ENCODE results near the gene SLMAP. TPM values are rescaled to one million over a fixed set of nuclear protein-coding genes. Genes with fewer than 3 reads are reported as not detected.

Gene SLMAP
- total RNA-seq, 1 donor from 2014 or later = 52.0 TPM

DNA sequence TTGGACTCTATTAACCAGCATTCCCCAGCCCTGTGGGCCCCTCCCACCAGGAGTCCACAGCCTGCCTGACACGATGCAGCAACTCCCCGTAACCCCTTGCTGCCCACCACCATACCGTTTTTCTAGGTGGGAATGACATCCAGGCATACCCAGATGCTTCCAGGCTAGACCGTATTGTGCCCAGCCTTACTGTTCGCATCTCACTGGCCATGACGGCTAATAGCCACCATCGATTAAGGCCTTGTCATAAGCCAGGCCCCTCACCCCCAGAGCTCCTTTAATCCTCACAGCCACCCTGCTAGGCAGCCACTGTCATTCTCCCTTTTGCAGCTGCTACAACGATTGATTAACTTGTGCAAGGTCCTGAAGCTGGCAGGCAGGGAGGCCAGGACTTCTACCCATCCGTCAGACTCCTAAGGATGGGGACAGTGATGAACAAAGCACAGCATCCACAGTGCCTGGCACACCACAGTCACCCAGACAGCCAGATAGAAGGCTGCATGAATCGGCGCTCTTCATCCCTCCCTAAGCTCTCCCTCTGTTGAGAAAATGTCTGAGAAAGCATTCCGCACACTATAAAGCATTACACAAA, 192.1 kb downstream of the SLMAP start:
- peaks cover 6% of the 10 kb centered on the region for H3K9me3 Mint-ChIP-seq (ENCODE audit: unreplicated experiment)
- peaks cover 2% of the 10 kb centered on the region for H3K27me3 Mint-ChIP-seq (ENCODE audit: unreplicated experiment)
- no peak overlapping the region for H3K4me3 Mint-ChIP-seq (ENCODE audit: unreplicated experiment)
- H3K27ac Mint-ChIP-seq (ENCODE audit: unreplicated experiment) = no peak overlapping the region
- H3K36me3 Mint-ChIP-seq (ENCODE audit: unreplicated experiment) = peaks cover 4% of the 10 kb centered on the region
- peaks cover 6% of the 10 kb centered on the region for H3K4me1 Mint-ChIP-seq (ENCODE audit: low read depth, unreplicated experiment)
- no peak for DNase-seq
- TF ChIP-seq, protein P1, sequence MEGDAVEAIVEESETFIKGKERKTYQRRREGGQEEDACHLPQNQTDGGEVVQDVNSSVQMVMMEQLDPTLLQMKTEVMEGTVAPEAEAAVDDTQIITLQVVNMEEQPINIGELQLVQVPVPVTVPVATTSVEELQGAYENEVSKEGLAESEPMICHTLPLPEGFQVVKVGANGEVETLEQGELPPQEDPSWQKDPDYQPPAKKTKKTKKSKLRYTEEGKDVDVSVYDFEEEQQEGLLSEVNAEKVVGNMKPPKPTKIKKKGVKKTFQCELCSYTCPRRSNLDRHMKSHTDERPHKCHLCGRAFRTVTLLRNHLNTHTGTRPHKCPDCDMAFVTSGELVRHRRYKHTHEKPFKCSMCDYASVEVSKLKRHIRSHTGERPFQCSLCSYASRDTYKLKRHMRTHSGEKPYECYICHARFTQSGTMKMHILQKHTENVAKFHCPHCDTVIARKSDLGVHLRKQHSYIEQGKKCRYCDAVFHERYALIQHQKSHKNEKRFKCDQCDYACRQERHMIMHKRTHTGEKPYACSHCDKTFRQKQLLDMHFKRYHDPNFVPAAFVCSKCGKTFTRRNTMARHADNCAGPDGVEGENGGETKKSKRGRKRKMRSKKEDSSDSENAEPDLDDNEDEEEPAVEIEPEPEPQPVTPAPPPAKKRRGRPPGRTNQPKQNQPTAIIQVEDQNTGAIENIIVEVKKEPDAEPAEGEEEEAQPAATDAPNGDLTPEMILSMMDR (IDR thresholded peaks at IDR 0.05; ENCODE audit: partially characterized antibody, unreplicated experiment) = no peak

DNA sequence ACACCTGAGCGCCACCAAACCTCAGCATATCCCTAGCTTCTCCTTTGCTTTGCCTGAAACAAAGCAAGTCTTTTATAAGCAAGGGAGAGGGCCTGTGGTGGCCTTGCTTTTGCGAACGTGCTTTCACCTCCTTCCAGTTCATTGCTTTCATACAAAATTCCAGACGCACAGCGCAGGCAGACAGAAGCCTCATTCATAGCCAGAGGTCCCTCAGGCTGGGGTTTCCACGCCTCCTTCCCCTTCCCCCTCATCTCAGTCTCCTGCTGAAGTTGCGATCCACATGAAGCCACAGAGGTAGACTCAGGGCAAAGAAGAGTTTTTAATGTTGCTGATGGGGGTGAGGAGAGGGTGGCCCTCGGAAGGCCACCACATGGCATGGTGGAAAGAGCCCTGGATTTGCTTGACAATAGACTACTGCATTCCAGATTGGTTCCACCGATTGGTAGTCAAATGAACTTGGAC, 192.7 kb downstream of the SLMAP start:
- Mint-ChIP-seq H3K27ac (ENCODE audit: unreplicated experiment) (no peak overlapping the region), H3K36me3 (ENCODE audit: unreplicated experiment) (peaks cover 4% of the 10 kb centered on the region), H3K9me3 (ENCODE audit: unreplicated experiment) (peaks cover 6% of the 10 kb centered on the region), H3K27me3 (ENCODE audit: unreplicated experiment) (peaks cover 2% of the 10 kb centered on the region), H3K4me3 (ENCODE audit: unreplicated experiment) (no peak overlapping the region), H3K4me1 (ENCODE audit: low read depth, unreplicated experiment) (peaks cover 6% of the 10 kb centered on the region)
- TF ChIP-seq, protein P1 (IDR thresholded peaks at IDR 0.05; ENCODE audit: partially characterized antibody, unreplicated experiment) = no peak
- no peak for DNase-seq

DNA sequence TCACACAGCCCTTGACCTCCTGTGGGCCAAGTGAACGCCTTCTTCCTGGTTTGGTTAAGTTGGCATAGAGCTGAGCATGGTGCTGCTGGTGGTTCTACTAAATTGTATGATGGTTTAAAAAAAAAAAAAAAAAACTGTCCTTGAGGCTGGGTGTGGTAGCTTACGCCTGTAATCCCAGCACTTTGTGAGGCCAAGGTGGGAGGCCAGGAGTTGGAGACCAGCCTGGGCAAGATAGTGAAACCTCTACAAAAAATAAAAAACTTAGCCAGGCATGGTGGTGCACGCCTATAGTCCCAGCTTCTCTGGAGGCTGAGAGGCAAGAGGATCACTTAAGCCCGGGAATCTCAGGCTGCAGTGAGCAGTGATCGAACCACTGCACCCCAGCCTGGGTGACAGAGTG, 193.2 kb downstream of the SLMAP start:
- TF ChIP-seq, protein P1 (IDR thresholded peaks at IDR 0.05; ENCODE audit: partially characterized antibody, unreplicated experiment) = no peak
- no peak for DNase-seq
- Mint-ChIP-seq H3K4me1 (ENCODE audit: low read depth, unreplicated experiment) (peaks cover 6% of the 10 kb centered on the region), H3K36me3 (ENCODE audit: unreplicated experiment) (peaks cover 4% of the 10 kb centered on the region), H3K9me3 (ENCODE audit: unreplicated experiment) (peaks cover 6% of the 10 kb centered on the region), H3K4me3 (ENCODE audit: unreplicated experiment) (no peak overlapping the region), H3K27me3 (ENCODE audit: unreplicated experiment) (peaks cover 5% of the 10 kb centered on the region), H3K27ac (ENCODE audit: unreplicated experiment) (no peak overlapping the region)

DNA sequence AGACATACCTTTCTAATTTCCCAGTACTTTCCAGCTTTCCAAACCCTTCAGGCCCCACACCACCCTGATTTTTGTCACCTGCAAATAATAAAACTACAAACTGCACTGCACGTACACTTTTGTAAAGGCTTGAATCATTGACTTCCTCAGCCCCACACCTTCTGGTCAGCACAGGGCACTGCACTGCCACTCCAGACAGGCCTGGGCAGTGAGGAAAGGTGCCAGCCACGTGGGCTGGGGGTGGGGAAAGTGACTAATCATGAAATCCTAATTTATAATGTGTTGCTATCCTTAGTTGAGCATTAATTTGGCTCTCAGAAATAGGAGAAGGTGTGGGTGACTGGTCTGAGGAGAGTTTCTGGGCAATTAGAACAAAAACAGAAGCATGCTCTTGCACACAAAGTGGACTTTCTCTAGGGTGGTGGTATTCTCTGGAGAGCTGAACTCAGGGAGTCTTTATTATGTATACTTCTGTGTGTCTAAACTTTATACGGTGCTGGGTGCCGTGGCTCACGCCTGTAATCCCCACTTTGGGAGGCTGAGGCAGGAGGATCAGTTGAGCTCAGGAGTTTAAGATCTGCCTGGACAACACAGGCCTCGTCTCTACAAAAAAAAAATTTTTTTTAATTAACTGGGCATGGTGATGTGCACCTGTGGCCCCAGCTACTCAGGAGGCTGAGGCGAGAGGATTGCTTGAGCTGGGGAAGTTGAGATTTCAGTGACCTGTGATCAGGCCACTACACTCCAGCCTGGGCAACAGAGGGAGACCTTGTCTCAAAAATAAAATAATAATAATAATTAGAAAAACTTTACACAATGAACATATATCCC, 193.9 kb downstream of the SLMAP start:
- TF ChIP-seq, protein P1 (IDR thresholded peaks at IDR 0.05; ENCODE audit: partially characterized antibody, unreplicated experiment) = no peak
- Mint-ChIP-seq H3K27ac (ENCODE audit: unreplicated experiment) (no peak overlapping the region), H3K27me3 (ENCODE audit: unreplicated experiment) (peaks cover 5% of the 10 kb centered on the region), H3K4me1 (ENCODE audit: low read depth, unreplicated experiment) (peaks cover 6% of the 10 kb centered on the region), H3K9me3 (ENCODE audit: unreplicated experiment) (peaks cover 6% of the 10 kb centered on the region), H3K4me3 (ENCODE audit: unreplicated experiment) (no peak overlapping the region), H3K36me3 (ENCODE audit: unreplicated experiment) (peaks cover 4% of the 10 kb centered on the region)
- DNase-seq = no peak

All from glutamatergic neuron (in vitro differentiated cells).